ENCODE results near the gene DBP. TPM values are rescaled to one million over a fixed set of nuclear protein-coding genes. Genes with fewer than 3 reads are reported as not detected.

Gene DBP
- total and polyA plus RNA-seq, 11 donors = 1.4 to 34.2 (median 11.6) TPM

- intact Hi-C loops (cut with DNase I) = loop anchor here in 1 of 10 donors (10.0 kb wide), 1 partner anchor 228 kb away; no protein-coding TSS in a partner anchor
- WGBS, 4 donors = 70 to 84% (median 77%) methylated on average over 16 to 39 of the region's 39 CpGs
These were observed 23.9 kb downstream of the DBP start for GRCh38 chr19:48613024-48613851.

DNA sequence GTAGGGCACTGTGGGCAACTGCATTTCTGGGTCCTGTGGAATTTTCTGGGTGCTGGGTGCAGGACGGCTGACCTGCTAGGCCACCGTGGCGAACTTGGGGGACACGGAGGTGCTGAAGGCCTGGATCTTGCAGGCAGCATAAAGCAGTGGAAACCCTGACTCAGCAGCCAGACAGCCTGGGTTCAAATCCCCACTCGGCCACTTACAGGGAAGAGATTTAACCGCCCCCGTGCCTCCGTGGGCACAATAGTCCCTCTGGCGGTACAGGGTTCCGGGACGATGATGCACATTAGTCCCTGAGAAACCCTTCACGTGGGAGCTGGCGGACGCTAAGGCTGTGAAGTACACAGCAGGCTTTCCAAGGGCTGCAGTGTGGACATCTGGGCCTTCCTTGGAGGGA, 25.3 kb downstream of the DBP start:
- H3K36me3 ChIP-seq = peaks cover 2 to 22% (median 20%) of the 10 kb centered on the region in 9 donors
- no peak overlapping the region for H3K27ac ChIP-seq
- intact Hi-C loops (cut with DNase I) = loop anchor here in 1 of 10 donors (10.0 kb wide), 1 partner anchor 227 kb away; no protein-coding TSS in a partner anchor
- DNase-seq (no peak), ATAC-seq (no peak)
- WGBS, 4 donors = 88 to 89% (median 88%) methylated on average over 14 of the region's 14 CpGs
- no peak for TF ChIP-seq POLR2A (IDR thresholded peaks at IDR 0.05)
- TF ChIP-seq, protein P1, sequence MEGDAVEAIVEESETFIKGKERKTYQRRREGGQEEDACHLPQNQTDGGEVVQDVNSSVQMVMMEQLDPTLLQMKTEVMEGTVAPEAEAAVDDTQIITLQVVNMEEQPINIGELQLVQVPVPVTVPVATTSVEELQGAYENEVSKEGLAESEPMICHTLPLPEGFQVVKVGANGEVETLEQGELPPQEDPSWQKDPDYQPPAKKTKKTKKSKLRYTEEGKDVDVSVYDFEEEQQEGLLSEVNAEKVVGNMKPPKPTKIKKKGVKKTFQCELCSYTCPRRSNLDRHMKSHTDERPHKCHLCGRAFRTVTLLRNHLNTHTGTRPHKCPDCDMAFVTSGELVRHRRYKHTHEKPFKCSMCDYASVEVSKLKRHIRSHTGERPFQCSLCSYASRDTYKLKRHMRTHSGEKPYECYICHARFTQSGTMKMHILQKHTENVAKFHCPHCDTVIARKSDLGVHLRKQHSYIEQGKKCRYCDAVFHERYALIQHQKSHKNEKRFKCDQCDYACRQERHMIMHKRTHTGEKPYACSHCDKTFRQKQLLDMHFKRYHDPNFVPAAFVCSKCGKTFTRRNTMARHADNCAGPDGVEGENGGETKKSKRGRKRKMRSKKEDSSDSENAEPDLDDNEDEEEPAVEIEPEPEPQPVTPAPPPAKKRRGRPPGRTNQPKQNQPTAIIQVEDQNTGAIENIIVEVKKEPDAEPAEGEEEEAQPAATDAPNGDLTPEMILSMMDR (IDR thresholded peaks at IDR 0.05) = no peak
- no peaks in the 10 kb centered on the region for H3K9me3 ChIP-seq
- no peak overlapping the region for H3K4me3 ChIP-seq
- peaks cover 0 to 15% (median 2%) of the 10 kb centered on the region in 12 donors for H3K4me1 ChIP-seq
- H3K27me3 ChIP-seq = no peaks in the 10 kb centered on the region

More at GRCh38 chr19:48613024-48613851, 23.9 kb downstream of the DBP start:
- H3K27me3 ChIP-seq = no peaks in the 10 kb centered on the region
- peaks cover 8 to 29% (median 15%) of the 10 kb centered on the region in 12 donors for H3K4me1 ChIP-seq
- no peak overlapping the region for H3K27ac ChIP-seq
- ATAC-seq = peak in 2 of 4 donors; percentile 4
- H3K4me3 ChIP-seq = no peak overlapping the region
- H3K36me3 ChIP-seq = peaks cover 2 to 32% (median 27%) of the 10 kb centered on the region in 9 donors
- DNase-seq = no peak
- TF ChIP-seq POLR2A (IDR thresholded peaks at IDR 0.05) = no peak
- TF ChIP-seq, protein P1 (IDR thresholded peaks at IDR 0.05) = no peak
- H3K9me3 ChIP-seq = no peaks in the 10 kb centered on the region

DNA sequence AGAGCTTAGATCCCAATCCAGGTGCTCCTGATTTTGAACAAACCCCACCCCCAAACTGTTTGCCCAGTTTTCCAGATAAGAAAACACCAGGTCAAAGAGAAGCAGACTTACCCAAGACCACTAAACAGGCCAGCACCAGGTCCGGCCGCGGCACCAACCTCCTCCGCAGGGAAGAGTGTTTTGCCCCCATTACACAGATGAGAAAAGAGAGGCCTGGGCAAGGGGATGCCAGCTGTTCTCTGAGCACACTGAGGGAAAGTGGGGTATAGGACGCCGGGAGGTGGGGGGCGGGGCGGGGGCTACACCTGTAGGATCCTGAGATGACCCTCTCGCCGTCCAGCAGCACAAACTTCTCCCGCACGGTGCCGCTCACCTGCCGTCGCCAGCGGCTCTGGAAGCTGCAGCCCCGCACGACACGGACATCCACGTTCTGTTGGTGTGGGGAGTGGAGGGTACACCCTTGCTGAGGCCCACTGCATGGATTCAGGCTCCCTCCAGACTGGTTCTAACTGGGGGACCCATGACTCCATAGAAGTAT, 27.5 kb downstream of the DBP start:
- H3K4me3 ChIP-seq = no peak overlapping the region
- H3K9me3 ChIP-seq = no peaks in the 10 kb centered on the region
- H3K4me1 ChIP-seq = peaks cover 0 to 8% (median 0%) of the 10 kb centered on the region in 12 donors
- intact Hi-C loops (cut with DNase I) = loop anchor here in 1 of 10 donors (10.0 kb wide), 1 partner anchor 225 kb away; no protein-coding TSS in a partner anchor
- no peak for TF ChIP-seq POLR2A (IDR thresholded peaks at IDR 0.05)
- TF ChIP-seq, protein P1 (IDR thresholded peaks at IDR 0.05) = no peak
- DNase-seq = no peak
- H3K36me3 ChIP-seq = peaks cover 0 to under 1% (median 0%) of the 10 kb centered on the region in 9 donors
- no peaks in the 10 kb centered on the region for H3K27me3 ChIP-seq
- WGBS, 4 donors = 92 to 95% (median 94%) methylated on average over 6 to 20 of the region's 20 CpGs
- no peak for ATAC-seq
- H3K27ac ChIP-seq = no peak overlapping the region

DNA sequence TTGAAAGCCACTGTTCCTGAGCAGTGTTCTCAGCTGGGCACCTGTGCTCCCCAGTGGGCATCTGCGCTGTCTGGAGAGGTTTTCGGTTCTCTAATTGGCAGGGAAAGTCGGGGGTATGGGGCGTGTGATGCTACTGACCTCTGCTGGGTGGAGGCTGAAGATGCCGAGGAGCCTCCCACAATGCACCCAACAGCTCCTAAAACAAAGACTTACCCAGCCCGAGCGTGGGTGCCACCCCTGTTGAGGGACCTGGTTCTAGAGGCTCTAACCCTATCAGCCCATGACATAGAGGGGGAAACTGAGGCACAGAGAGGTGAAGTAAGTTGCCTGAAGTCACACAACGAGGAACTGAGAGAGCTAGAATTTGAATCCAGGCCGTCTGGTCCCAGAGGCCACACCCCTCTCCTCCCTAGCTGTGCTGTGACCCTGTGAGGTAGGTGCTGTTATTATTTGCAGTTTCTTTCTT, 28.3 kb downstream of the DBP start:
- no peaks in the 10 kb centered on the region for H3K27me3 ChIP-seq
- H3K4me1 ChIP-seq = peaks cover 0 to 4% (median 0%) of the 10 kb centered on the region in 12 donors
- ATAC-seq = peak in 3 of 4 donors; percentile 41 to 55 (median 54)
- DNase-seq = no peak
- H3K36me3 ChIP-seq = no peaks in the 10 kb centered on the region
- TF ChIP-seq POLR2A (IDR thresholded peaks at IDR 0.05) = no peak
- TF ChIP-seq, protein P1 (IDR thresholded peaks at IDR 0.05) = peak; percentile 17 to 48 (median 30)
- H3K27ac ChIP-seq = no peak overlapping the region
- WGBS, 4 donors = 12 to 37% (median 20%) methylated on average over 9 of the region's 9 CpGs
- intact Hi-C loops (cut with DNase I) = no loop called here
- no peaks in the 10 kb centered on the region for H3K9me3 ChIP-seq
- H3K4me3 ChIP-seq = no peak overlapping the region
